IPS DF 19.7 (cell line): ENCODE data around the gene ATP5PD.
A peak's percentile ranks its signal among the peaks of the same experiment; 100 is the strongest.
"Not testable (repeated sequence)": the region's sequence is repeated elsewhere in the genome, so short reads cannot be mapped to it uniquely, and the experiment has no call there.

Experiments used
- DNase-seq: peaks from one replicate; pipeline ENCODE4 v3.0.0-alpha.2; 2013; ENCODE audit warnings: low read depth, low spot score

The ATP5PD gene

DNA sequence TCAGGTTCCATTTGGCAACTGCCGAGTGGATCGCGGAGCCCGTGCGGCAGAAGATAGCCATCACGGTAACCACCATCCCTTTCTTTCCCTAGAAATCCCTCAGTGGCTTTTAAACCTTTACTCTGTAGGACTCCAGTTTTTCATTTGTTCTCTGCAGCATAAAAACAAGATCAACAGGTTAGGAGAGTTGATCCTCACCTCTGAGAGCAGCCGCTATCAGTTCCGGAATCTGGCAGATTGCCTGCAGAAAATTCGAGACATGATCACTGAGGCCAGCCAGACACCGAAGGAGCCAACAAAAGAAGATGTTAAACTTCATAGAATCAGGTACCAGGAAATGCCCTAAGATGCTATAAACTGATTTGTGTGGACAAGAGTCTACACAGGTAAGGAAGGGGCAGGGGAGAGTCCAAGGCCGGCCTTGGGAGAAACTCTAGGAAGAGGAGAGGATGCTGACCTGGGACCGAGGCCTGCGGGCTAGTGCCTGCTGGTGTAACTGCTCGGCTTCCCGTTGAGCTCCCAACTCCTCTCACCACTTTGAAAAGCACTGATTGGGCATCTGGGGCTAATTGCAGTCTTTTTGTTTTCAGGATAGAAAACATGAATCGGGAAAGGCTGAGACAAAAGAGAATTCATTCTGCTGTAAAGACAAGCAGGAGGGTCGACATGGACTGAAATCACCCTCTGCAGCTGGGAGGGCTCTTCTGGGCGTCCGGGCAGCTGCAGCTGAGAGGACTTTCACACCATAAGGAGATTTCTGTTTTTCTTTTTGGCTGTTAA, 26.2 kb downstream of the ATP5PD start:
- no peak for DNase-seq

DNA sequence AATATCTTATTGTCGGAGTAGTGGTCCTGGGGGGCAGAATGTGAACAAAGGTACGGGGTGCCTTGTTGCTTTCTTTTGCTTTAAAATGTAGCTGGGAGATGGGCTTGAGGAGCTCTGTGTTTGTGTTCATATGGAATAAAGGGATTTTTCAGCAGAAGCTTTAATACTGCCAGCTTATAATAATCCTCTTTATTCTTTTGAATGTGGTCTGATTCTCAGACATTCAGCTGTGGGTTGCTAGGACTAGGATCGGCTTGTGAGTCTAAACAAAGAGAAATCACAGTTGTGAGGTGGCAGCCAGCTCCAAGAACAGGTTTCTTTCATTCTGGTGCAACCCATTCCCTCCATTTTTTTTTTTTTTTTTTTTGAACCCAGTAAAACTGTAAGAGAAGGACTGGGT, 27.1 kb downstream of the ATP5PD start:
- no peak for DNase-seq

DNA sequence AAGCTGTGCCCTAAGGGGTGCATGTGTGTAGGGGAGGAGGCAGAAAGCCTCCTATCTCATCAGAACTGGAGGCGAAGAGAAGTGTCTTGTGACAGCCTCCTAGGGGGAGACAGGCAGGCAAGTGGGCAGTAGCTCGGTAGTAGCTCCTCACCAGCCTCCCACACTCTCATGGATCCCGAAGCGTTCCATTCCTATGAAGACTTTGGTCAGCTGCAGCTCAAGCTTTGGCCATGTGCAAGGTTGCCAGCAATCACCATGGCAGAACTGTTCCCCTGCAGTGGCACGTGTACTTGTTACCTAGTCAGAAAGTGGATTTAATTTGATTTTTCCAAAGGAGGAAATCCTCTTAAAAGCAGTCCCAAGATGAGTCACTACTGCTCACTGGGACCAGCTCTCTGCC, 27.6 kb downstream of the ATP5PD start:
- DNase-seq = no peak

DNA sequence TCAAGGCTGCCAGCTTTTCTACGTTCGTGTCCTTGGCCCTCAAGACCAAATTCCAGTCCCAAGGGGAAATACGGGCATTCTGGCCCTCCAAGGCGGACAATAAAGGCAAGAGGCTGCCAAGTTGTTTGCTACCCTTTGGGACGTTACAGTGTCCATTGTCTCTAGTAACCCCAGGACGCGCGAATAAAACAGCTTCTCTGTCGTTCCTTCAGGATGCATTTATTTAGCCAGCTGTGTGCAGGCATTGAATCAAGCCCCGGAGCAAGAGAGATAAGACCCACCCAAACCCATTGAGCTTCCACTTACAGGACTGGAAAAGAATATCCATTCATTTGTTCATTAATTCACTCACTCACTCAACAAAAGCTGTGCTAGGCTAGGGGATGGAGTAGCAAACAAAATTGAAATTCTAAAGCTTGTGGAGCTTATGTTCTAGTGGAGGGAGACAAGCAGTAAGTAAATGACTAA, 33.6 kb downstream of the ATP5PD start:
- DNase-seq = no peak

DNA sequence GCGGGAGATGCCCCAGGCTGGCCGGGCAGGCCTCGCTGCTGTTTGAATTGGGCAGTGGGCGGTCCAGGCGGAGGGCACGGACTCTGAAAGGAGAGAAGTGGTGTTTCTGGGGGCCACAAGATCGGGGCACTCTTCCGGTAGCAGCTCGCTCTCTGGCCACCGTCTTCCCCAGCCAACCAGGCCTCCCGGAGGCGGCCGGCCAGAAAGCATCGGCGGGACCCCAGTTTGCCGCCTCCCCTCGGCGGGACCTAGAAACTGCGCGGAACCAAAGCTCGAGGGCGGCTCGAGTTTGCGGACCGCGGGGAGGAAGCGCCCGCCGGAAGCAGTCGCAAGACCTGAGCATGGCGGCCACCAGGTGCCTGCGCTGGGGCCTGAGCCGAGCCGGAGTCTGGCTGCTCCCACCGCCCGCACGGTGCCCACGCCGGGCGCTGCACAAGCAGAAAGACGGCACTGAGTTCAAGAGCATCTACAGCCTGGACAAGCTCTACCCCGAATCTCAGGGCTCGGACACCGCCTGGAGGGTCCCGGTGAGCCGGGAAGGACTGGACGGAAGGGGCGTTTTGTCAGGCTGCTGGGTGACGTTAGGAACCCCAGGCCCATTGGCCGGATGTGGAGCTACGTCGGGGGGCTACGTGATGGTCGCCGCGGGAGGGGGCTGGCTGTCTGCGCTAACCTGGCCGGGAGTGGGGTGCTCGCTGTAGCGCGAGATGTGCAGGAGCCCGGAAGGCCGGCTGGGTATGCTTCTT, 34.2 kb downstream of the ATP5PD start, which contains the start of gene MRPL58:
TSS of gene MRPL58 (plus strand) at position 325 of the 746 bp plus-strand sequence. CDS start at position 342, 17 bp downstream.
- peak; percentile 78 for DNase-seq

DNA sequence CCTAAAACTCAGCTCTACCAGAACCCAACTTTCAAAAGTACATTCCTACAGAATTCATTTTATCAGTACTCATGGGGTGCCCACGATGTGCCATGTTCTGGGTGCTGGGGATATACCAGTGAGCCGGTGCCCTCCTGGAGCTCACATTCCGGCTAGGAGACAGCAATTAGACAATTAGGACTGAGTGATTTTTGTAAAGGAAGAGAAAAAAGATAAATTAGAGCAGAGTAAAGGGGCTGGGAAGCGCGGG, 34.7 kb downstream of the ATP5PD start:
- no peak for DNase-seq

DNA sequence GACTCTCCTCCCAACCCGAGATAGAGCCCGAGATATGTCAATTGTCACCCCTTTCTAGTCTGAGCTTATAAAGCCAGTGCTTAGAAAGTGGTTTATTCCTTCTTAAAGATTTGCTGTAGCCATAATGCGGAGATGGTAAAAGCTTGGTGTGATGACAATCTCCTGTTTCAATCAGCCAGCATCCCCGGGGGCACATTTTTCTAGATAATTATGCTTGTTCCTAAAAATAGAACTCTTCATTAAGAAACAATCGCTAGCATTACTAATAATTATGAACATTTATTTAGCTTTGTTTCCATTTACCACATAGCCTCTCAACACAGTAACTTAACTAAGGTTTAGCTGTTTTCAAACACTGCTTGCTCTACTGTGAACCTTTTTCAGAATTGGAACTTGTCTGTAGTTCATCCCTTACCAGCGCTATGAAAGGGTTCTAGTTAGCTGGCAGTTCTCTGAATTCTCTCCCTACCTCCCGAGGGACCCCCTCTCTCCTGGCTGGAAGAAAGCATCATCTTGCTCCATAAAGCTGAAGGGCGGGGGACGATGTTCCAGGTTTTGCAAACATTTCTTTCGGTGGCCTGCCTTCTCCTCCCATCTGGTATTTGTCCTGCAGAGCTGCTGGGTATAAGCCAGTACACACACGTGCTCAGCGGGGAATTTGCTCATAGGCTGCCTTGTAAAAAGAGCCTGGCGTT, 35.2 kb downstream of the ATP5PD start:
- DNase-seq = no peak

DNA sequence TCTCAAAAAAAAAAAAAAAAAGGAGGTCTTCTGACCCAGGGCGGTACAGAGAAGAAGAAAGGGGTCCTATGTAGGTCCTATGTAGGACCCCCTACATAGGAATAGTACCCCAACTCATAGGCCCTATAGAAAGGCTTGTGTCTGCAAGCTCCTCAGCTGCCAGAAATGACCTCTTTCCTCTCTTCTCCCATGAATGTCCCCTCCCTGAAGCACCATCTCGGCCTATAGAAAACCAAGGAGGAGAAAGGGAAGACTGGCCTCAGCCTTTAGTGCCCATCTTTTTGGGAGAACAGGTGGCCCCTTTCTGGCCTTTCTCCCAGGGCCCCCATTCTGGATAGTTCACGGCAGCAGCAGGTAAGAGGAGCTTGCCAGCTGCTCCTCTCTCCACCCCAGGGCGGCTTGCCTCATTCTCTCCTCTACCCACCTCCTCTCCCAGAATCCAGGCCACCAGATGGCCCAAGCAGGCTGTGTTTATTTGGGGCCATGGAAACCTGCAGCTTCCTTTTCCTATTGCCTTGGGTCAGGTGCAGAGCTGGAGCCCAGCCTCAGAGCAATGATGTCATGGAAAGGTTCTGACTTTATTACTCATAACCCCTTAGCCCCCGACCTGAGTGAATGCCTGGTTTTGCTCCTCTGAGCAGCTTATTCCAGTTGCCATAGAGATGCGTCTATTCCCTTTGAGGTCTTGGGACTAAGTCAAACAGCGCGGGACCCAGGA, 35.9 kb downstream of the ATP5PD start:
- DNase-seq = no peak

DNA sequence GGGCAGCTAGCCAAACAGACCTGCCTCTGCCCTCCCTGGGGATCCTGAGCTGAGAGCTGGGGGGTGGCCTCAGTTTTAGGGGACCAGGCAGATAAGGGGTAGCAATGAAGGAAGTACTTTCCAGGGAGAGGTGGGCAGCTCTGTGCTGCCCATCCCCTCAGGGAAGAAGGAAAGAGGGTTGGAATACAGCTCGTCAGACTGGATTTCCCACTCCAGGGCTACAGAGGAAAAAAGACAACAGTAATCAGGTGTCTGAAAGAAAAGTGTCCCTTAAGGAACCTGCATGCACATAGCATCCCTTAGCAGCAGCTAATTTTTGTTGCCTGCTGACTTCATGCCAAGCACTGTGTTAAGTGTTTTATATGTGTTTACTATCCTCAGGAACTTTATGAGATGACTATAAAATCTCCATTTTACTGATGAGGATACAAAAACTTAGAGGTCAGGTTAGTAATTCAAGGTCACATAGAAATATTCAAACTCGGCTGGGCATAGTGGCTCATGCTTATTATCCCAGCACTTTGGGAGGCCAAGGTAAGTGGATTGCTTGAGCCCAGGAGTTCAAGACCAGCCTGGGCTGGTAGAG, 37.5 kb downstream of the ATP5PD start:
- no peak for DNase-seq

DNA sequence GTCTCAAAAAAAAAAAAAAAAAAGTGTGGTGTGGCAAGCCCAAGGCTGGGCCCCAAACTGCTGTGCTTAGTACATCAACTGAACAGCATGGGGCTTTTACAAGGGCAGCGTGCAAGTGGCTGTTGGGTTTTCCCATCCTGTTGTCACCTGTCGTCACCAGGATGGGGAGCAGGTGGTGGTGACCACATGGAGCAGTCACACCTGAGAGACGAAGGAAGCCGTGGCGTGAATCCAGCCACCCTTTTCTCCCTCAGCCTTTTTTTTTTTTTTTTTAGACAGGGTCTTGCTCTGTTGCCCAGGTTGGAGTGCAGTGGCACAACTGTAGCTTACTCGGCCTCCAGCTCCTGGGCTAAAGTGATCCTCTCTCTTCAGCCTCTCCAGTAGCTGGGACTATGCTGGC, 38.4 kb downstream of the ATP5PD start:
- DNase-seq = no peak

DNA sequence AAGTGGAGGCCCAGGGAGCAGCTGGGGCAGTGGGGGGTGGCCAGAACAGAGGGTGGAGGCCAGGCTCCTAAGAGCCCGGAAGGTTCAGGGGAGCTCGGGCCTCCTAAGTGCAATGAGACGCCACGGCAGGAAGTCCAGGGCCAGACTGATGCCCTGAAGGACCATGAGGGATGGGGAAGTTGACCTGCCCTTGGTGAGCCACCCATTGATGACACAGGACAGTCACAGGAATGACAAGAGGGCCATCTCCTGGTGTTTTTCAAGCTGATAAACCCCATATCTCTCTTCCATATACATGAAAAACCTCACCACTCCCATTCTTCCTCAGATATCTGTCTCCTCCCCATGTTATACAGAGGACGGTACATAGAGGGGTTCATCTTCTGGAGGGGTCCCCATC, 40.1 kb downstream of the ATP5PD start:
- DNase-seq = no peak

DNA sequence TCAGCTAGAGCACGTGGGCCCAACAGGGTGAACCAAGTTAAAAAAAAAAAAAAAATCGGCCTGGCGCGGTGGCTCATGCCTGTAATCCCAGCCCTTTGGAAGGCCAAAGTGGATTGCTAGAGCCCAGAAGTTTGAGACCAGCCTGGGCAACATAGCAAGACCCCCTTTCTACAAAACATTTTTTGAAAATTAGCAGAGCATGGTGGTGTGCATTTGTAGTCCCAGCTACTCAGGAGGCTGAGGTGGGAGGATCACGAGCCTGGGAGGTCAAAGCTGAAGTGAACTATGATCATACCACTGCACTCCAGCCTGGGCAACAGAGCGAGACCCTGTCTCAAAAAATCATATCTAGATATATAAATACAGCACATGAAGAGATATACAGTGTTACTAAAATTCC, 40.7 kb downstream of the ATP5PD start:
- DNase-seq = not testable (repeated sequence)

DNA sequence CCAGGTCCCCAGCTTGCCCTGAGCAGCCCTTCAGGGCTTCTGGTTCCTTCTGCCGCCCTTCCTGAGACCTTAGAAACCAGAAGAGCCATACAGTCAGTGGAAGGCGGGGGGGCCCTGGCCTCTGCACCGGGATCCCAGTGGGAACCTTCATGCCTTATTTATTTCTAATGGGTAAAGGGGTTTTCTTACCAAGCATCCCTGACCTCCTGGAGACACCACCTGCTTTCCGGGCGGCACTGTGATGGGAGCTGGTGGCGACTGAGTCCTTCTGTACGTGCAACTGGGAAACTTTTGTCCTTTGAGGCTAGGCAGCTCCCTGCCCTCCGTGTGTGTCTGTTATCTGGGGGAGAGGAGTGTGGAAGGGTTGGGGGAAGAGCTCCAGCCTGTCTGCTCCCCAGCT, 41.5 kb downstream of the ATP5PD start:
- no peak for DNase-seq

DNA sequence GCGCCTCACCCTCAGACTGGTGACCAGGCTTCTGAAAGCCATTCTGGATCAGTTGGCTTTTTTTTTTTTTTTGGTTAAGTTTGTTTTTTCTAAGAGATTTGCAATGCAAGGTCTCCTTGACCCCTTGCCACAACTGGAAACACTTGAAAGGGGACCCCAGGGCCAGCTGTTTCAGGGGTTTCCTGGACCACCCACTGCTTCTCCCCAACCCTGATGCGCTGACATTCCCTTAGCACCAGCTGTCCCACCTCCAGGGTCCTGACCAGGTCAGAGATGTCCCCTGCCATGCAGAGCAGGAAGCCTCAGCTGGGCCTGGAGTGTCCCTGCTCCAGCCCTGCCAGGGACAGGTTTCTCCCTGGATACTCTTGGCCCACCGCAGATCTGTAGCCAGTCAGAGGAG, 42.4 kb downstream of the ATP5PD start:
- DNase-seq = no peak

DNA sequence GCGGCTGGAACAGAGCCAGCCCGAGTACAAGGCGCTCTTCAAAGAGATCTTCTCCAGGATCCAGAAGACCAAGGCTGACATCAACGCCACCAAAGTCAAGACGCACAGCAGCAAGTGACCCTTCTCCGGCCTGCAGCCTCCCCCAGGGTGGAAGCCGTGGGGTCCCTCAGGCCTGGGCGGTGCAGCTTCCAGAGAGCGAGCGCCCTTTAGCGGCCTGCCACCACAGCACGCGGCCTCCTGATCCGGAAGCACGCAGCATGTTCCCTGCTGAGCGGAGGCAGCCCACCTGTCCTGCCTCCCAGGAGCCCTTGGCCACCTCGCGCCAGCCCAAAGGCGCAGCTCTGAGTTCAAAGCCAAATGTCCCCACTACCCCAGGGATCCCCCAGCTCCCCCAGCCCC, 42.8 kb downstream of the ATP5PD start:
- no peak for DNase-seq

DNA sequence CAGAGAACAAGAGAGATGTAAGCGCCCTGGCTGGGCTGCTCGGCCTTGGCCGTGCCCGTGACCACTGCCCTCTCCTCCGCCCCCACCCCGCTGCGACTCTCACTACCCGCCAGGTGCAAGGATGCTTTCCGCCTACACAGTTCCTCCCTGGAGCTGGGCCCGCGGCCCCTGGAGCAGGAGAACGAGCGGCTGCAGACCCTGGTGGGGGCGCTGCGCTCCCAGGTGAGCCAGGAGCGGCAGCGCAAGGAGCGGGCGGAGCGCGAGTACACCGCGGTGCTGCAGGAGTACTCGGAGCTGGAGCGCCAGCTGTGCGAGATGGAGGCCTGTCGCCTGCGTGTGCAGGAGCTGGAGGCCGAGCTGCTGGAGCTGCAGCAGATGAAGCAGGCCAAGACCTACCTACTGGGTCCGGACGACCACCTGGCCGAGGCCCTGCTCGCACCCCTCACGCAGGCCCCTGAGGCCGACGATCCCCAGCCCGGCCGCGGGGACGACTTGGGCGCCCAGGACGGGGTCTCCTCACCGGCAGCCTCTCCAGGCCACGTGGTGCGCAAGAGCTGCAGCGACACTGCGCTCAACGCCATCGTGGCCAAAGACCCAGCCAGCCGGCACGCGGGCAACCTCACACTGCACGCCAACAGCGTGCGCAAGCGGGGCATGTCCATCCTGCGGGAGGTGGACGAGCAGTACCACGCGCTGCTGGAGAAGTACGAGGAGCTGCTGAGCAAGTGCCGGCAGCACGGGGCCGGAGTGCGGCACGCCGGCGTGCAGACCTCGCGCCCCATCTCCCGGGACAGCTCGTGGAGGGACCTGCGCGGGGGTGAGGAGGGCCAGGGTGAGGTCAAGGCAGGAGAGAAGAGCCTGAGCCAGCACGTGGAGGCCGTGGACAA, 43.5 kb downstream of the ATP5PD start:
- no peak for DNase-seq

DNA sequence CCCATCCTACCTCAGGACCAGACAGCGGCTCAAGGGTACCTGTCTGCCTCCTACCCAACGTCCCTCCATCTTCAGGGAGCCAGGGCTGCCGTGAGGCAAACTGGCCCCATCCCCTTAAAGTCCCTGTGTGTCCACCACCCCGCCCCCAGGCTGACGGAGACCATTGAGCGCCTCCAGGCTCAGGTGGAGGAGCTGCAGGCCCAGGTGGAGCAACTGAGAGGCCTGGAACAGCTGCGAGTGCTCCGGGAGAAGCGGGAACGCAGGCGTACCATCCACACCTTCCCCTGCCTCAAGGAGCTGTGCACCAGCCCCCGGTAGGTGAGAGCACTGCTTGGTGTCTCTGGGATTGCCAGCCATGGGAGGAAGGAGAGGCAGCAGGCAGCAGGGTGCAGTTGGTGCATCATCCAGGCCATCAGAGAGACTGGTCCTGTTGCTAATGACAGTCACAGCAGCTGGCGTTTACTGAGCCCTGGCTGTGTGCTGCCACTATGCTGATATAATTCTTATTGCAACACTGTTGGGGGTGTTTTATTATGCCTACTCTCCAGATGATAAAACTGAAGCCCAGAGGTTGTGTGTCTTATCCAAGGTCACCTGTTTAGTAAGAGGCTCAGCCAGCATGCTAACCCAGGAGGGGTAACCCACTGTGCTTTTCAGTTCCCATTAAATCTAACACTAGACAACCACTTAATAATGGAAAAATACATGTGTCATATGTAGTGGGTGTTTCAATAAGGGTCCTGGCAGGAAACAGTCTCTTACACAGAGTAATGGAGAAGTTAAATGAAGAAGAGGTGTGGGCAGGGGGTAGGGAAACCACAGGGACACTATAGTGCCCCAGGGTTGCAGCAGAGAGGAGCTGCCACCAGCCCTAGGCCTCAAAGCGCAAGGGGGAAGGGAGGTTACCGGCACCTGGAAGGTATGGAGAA, 44.6 kb downstream of the ATP5PD start:
- DNase-seq = no peak

DNA sequence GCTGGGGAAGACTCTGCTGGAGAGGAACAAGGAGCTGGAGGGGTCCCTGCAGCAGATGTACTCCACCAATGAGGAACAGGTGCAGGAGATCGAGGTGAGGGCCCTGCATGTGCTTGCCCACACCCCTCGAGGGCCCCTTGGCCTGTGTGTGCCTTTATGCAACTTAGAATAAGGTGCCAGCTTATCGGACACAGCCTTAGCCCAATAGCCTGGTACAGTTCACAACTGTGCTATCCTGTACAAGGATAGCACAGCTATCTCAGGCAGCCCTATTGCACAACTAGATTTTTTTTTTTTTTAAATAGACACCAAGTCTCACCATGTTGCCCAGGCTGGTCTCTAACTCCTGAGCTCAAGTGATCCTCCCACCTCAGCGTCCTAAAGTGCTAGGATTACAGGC, 47.2 kb downstream of the ATP5PD start:
- DNase-seq = no peak

DNA sequence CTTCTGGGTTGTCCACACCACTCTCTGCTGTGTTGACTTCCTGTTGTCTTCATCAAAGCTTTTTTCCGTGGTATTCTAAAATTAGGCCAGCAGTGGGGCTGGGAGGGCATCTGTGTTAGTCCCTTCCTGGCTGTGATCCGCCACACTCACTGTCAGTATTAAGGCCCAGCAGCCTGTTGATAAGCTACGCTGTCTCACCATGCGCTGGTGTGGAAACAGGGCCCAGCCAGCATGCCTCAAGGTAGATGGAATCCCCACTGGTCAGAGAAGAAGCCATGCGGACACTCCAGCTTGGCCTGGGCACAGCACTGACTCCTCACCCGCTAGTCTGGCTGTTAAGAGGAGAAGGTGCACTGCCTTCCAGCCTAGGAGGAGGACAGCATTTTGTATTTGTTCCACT, 48.0 kb downstream of the ATP5PD start:
- DNase-seq = no peak

DNA sequence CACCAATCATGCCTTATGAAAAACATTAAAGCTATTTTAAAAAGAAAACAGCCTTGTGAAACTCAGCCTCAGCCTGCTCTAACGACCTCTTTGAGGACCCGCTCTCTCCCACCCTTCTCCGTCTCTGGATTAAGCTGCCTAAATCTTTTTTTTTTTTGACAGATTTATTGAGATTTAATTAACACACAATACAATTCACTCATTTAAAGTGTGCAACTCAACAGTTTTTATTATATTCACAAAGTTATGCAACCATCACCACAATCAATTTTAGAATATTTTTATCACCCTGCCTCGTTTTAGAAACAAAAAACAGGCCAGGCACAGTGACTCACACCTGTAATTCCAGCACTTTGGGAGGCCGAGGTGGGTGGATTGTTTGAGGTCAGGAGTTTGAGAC, 50.9 kb downstream of the ATP5PD start:
- DNase-seq = no peak
